HL-60/S4 treated with phorbol 12-myristate 13-acetate at 8.2 ng/mL for 4 days and 3 days (cell line): Measurements from ENCODE around the gene CCR9.
"Not testable (repeated sequence)": the region's sequence is repeated elsewhere in the genome, so short reads cannot be mapped to it uniquely, and the experiment has no call there.

Source experiments
- in situ Hi-C: fragments of 300-500 bp; cut with MboI; formaldehyde crosslinking; loops from 2 replicates; pipeline ENCODE4 v1.15.0; 2022; ENCODE audit warnings: low sequenced_read_pairs

The CCR9 gene, protein sequence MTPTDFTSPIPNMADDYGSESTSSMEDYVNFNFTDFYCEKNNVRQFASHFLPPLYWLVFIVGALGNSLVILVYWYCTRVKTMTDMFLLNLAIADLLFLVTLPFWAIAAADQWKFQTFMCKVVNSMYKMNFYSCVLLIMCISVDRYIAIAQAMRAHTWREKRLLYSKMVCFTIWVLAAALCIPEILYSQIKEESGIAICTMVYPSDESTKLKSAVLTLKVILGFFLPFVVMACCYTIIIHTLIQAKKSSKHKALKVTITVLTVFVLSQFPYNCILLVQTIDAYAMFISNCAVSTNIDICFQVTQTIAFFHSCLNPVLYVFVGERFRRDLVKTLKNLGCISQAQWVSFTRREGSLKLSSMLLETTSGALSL

GRCh38 chr3:45885979-45886705, at the start of gene CCR9:
Gene CCR9 (plus strand): TSS chr3:45886543. CDS start chr3:45894934, 8,391 bp downstream.
- in situ Hi-C loops = no loop called here

GRCh38 chr3:45838466-45838865, 47.9 kb upstream of the CCR9 start:
- in situ Hi-C loops = no loop called here

GRCh38 chr3:45841420-45841756, 45.0 kb upstream of the CCR9 start:
- in situ Hi-C loops = no loop called here

DNA sequence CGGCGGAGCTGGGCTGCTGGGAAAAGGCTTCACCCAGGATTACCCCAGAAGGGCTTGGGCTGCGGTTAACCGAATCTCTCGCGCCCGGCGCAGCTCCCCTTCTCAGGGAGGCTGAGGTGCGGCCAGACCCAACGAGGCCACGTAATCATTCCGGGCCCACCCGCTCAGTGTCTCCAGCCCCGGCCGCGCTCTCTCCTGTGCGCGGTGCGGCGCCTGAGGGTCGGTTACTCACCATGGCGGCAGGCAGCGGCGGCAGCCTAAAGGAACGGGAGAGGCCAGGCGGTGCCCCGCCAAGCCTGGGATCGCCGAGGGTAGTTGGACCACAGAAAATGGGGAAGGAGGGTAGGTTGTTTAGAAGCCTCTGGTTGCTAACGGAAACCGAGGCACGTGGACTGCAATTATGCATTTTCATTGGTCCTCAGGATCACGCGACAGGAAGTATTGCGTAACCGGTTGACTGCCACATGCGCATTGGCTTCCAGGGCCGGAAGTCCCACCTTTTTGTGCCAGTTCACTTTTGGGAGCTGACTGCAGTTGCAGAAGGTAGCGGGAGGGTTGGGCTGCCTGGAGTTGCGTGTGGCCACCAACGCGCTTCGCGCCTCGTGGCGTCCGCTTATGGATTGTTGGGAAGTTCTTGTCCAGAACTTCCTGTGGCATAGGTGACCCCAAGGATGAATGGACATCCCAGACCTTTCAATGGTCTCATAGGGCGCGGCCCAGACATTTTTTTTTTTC, 44.4 kb upstream of the CCR9 start, which contains the start of gene LZTFL1:
Gene LZTFL1 (minus strand): TSS at position 363 of the 735 bp plus-strand sequence. CDS start 128 bp downstream, at position 235.
- in situ Hi-C loops = no loop called here

DNA sequence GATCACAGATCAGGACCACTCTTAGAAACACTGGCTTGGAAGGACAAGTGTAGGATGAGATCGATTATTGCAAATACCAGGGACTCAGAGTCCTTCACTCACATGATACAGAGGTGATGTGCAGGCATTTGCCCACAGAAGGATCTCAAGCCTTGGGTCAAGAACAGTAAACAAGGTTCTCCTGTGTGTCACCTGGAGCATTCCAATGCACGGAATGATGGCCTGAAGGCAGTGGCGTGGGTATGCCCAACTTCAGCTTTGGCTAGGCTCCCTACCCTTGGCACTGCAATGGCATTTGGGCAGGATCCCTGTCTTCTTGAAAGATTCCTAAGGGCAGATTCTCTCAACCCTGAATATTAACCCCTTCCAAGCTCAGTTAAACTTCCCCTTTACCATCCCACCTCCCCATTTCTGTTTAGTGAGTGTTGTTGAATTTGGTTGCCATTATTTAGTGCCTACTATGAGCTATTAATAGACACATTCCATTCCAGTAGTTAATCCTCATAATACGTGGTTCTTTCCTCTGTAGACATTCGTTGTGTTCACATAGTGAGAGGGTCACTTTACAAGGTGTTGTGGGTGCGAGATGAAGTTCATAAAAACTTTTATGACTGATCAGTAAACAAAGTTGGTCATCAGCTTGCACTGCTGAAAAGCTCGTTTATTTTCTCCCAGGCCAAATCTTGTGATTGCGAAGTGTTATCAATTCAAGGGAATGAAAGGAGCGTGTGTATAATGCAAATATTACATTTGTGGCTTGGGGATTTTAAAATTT, 43.3 kb upstream of the CCR9 start:
- in situ Hi-C loops = no loop called here

GRCh38 chr3:45844616-45845015, 41.7 kb upstream of the CCR9 start:
- in situ Hi-C loops = no loop called here

GRCh38 chr3:45848392-45848791, 38.0 kb upstream of the CCR9 start:
- in situ Hi-C loops = no loop called here

GRCh38 chr3:45852828-45853227, 33.5 kb upstream of the CCR9 start:
- in situ Hi-C loops = no loop called here

- in situ Hi-C loops = not testable (repeated sequence)
These were observed 30.0 kb upstream of the CCR9 start for GRCh38 chr3:45856323-45856722.

GRCh38 chr3:45857024-45857423, 29.3 kb upstream of the CCR9 start:
- in situ Hi-C loops = not testable (repeated sequence)

DNA sequence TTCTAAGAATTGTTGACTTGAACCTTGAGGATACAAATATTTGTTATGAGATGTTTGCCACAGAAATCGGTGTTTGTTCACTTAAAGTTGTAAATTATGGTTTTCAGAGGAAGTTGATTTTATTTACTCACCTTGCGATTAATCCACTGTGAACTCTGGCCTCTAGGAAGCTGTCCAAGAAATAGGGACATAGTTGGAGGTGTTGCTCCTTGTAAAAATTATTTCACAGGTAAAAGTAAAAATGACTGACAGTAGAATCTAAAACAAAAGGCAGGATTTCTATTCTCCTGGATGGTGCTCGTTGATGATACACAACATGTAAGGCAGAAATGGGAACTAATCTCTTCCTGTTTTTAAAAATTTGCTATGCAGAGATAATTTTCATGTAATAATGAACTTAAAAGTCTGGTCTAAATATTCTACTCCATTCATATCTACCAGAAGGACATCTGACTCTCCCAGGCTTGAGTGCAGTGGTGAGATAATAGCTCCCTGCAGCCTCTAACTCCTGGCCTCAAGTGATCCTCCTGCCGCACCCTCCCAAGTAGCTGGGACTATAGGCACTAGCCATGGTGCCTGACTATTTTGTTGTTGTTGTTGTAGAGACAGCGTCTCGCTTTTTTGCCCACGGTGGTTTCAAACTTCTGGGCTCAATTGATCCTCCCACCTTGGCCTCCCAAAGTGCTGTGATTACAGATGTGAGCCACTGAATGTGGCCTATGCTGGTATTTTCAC, 27.4 kb upstream of the CCR9 start:
- in situ Hi-C loops = no loop called here

DNA sequence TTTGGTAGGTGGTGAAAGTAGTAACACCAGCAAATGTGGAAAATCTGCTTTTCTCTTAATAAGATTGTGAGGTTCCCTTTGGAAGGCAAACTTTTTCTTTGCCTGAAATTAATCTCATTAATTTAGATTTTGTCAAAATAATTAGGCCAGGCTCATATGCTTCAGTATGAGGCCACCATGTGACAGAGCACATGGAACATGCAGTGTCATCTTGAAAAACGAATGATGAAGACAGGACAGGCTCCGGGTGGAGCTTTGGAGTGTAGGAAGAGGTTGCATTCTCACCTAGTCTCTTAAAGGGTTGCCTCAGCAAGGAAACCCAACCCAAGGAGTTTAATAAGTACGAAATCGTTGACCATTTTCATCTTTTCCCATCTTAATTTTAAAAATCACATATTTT, 25.9 kb upstream of the CCR9 start:
- in situ Hi-C loops = no loop called here

DNA sequence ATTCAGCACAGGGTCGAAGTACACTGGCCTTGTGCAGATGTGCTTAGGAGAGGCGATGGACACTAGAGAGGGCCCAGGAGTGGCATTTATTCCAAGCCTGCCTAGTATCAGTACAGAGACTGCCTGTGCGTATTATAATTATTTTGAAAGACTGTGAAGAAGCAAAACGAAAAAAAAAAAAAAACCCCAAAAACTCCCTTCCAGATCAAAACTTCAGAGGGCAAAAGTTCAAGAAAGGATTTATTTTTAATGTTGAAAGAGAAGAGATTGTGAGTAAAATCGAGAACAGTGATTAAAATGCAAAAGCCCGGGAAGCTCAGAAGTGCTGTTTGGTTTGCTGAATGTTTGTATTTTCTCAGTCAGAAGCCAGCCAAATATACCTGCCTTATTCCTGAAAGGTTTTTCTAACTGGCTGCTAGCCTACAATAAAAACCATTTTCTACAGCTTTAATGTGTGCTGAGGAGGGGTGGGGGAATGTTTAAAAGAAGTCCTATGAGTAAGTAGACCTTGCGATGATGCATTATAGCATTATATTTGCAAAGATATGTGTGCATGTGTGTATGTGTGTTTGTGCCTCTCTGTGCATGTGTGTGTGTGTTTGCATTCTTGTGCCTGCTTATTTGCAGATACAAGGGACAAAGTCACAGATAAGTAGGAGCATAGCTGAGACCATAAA, 25.2 kb upstream of the CCR9 start:
- in situ Hi-C loops = no loop called here

- in situ Hi-C loops = no loop called here
These were observed 21.4 kb upstream of the CCR9 start for GRCh38 chr3:45864760-45865519.

DNA sequence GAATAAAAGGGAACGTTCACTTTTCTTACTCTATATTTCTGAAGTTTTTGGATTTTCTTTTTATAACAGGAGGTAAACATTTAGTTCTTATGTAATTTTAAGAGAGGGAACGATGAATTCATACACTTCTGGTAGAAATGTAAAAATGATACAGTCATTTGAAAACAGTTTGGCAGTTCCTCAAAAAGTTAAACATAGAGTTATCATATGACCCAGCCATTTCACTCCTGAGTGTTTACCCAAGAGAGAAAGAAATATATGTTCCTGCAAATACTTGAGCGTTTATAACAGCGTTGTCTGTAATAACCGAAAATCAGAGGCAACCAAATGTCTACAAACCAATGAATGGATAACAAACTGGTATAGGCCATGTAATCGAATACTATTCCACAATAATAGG, 20.8 kb upstream of the CCR9 start:
- in situ Hi-C loops = no loop called here

GRCh38 chr3:45868213-45868612, 18.1 kb upstream of the CCR9 start:
- in situ Hi-C loops = no loop called here

DNA sequence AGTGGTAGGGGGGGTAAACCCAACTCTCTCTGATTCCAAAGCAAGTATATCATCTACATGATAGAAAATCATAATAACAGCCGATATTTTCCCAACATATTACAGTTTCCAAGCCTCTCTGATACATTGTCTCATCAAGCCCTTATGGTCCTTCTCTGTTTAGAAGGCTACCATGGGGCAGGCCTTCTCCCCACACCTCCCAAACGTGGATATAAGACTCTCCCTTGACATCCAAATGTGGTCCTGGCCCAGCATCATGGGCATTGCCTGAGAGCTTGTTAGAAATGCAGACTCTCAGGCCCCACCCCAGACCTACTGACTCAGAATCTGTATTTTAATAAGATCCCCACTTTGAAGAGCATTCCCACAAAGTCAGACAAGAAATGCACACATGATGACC, 17.7 kb upstream of the CCR9 start:
- in situ Hi-C loops = no loop called here

DNA sequence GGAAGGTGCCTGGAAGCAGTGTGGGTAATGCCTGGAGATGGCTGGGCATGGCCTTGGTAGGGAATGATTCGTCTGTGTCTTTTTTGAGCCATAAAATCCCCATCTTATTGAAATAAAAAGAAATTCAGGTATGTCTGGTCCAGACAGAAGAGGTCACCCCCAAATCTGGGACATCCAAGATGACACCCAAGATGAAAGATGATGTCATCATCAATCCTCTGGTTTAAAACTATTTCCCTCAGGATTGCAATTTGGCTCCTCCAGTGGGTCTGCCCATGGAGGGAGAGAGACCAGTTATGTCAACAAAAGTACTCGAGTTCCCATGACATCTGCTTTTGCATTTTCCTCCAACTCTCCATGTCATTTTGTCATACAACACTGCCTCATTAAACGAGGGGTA, 16.7 kb upstream of the CCR9 start:
- in situ Hi-C loops = no loop called here

- in situ Hi-C loops = no loop called here
These were observed 16.2 kb upstream of the CCR9 start for GRCh38 chr3:45870099-45870498.
